ENCODE results near the gene LRRFIP1.

DNA sequence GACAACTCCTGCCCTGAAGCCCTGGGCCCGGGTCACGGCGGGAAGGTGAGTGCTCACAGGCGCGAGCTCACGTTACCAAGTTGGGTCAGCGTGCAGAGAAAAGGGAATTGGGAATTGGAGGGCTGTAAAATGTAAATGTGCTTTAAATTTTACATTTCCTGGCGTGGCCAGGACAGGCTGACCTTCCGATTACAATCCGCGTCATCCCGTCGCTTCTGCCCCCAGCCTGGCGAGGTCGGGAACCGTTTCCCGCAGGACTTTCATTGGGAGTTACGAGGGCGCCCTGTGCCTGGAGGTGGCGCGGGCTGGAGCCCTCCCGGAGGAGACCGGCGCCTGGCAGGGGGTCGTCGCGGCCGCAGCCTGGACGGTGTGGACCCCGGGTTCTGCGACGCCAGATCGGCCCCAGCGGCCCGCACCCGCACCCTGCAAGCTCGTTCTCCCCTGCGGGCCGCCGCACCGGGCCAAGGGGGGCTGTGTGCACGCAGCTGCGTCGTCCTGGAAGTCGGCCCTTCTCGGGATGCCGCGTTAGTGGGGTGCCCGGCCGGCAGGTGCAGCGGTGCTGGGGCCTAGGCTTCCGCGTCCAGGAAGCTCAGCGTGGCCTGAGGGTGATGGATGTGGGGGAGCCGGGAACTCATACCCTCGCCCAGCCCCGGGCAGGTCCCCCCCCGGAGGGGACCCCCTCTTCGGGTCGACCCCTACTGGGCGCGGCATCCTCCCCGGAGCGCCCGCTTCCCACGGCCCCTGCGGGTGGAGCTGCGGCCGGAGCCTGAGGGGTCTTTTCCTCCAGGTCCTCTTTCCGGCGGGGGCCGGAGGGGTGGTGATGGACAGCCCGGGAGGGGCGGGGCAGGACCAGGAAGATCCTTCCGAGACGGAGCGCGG is 63.9 kb downstream of the LRRFIP1 start:
- TF ChIP-seq, protein P1, sequence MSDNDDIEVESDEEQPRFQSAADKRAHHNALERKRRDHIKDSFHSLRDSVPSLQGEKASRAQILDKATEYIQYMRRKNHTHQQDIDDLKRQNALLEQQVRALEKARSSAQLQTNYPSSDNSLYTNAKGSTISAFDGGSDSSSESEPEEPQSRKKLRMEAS (IDR thresholded peaks at IDR 0.05; ENCODE audit: insufficient read depth, insufficient read length) = no peak
- no peak for TF ChIP-seq CTCF (IDR thresholded peaks at IDR 0.05; ENCODE audit: extremely low read depth in 1 of 2, insufficient read depth in 1 of 2, low read depth in 1 of 2, low read length in 2 of 2)
- TF ChIP-seq EZH2 (IDR thresholded peaks at IDR 0.05; ENCODE audit: borderline replicate concordance, low read depth, low read length, severe bottlenecking) = no peak

All from endothelial cell of umbilical vein (primary cell).